Measurements from ENCODE around the gene MAVS. TPM values are rescaled to one million over a fixed set of nuclear protein-coding genes. Genes with fewer than 3 reads are reported as not detected.
"Not testable (repeated sequence)": the region's sequence is repeated elsewhere in the genome, so short reads cannot be mapped to it uniquely, and the experiment has no call there.

MAVS gene
- polyA plus RNA-seq, 3 donors, result 25.7 to 33.9 (median 27.5) TPM

DNA sequence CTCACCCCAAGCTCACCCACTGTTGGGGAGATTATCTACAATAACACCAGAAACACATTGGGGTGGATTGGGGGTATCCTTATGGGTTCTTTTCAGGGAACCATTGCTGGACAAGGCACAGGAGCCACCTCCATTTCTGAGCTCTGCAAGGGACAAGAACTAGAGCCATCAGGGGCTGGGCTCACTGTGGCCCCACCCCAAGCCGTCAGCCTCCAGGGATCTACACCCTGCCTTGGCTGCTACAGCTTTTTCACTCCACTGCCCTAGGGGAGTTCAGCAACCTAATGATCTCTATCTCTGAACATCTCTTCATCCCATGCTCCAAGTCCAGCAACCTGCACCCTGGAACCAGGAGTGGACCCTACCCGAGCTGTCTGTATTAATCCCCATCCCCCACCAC lies 21.2 kb downstream of the MAVS start:
- no peak for DNase-seq (ENCODE audit: extremely low read depth in 1 of 11, low read depth in 9 of 11, low spot score in 4 of 11)

DNA sequence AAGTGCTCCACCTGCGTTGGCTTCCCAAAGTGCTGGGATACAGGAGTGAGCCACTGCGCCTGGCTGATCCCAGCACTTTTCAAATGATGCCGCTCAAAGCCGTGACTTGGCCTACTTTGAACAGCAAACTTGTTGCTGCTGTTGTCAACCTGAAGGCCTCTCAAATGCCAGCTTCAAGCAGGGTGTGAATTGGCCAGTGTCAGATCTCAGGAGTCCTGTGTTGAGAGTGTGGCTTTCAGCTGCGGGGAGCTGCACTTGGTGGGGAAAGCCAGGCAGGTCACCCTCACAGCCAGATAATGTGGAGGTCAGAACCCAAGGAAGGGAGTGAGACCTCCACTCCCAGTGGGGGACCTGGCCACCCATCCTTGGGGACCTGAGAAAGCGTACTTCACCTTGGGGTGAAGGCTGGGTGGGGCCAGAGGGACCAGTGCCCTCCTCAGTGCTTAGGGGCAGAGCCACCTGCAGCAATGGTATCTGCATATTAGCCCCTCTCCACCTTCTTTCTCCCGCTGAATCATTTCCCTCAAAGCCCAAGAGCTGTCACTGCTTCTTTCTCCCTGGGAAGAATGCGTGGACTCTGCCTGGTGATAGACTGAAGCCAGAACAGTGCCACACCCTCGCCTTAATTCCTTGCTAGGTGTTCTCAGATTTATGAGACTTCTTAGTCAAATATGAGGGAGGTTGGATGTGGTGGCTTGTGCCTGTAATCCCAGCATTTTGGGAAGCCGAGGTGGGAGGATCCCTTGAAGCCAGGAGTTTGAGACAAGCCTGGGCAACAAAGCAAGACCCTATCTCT lies 23.4 kb downstream of the MAVS start:
- DNase-seq (ENCODE audit: extremely low read depth in 1 of 11, low read depth in 9 of 11, low spot score in 4 of 11), result no peak

DNA sequence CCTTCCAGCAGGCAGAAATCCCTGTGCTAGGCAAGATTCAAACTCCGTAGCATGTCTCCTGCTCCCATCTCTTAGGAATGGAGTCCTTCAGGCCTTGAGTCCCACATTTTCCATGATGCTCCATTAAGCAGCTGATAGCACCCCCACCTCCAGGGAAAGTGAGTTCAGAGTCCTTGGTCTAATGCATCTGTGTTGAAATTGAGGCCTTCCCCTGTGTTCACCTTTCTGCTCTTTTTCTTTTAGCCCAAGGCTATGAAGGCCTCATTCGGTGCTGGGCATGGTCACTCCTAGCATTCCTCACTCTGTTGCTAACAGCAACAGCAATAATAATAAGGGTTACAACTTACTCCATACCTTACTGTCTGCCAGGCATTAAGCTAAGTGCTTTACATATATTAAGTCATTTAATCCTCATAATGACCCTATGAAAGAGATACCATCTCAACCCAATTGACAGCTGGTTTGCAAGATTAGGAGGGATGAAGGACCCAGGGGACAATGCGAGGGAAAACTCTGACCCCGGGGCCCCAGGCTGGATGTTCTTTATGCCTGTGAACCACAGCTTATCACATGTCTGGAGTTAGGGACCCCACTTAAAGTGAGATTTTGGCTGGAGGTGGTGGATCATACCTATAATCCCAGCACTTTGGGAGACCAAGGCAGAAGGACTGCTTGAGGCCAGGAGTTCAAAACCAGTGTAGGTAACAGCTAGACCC lies 25.1 kb downstream of the MAVS start:
- no peak for DNase-seq (ENCODE audit: extremely low read depth in 1 of 11, low read depth in 9 of 11, low spot score in 4 of 11)

DNA sequence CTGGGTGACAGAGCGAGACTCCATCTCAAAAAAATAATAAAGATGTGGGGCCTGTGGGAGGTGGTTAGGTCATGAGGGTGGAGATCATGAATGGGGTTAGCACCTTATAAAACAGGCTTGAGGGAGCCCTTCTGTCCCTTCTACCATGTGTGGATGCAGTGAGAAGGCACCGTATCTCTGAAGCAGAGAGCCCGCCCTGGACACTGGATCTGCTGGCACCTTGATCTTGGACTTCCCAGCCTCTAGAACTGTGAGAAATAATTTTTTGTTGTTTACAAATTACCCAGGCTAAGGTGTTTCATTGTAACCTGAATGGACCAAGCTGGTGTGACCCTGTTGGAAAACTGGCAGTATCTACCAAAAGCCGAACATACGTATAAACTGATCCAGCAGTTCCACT lies 26.9 kb downstream of the MAVS start:
- no peak for DNase-seq (ENCODE audit: extremely low read depth in 1 of 11, low read depth in 9 of 11, low spot score in 4 of 11)

DNA sequence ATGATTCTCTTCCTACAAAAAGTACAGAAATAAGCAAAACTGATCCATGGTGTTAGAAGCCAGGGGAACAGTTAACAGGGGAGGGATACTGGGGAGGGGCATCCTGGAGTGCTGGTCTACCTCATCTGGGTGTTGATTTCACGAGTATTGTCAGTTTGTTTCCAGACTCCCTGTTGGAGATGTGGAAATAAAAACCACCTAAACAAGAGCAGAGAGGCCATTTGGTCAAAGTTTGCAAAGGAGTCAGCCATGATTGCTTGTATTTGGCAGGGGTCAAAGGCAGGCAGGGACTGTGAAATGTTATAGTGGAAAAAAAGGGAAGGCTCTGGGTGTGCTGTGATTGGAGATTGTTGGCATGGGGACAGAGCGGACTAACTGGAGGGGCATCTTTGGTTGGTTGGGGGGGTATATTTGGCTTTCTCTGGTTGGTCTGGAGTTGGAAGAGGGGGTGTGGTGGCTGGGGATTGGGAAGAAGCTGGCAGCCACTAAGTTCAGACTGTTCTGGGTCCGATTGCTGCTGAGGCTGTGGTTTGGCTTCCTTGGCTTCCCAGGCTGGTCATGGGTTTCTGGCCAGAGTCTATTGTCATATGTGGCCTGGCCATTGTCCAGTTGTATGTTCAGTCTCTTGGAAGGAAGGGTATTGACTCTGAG lies 27.7 kb downstream of the MAVS start:
- DNase-seq (ENCODE audit: extremely low read depth in 1 of 11, low read depth in 9 of 11, low spot score in 4 of 11), result no peak

DNA sequence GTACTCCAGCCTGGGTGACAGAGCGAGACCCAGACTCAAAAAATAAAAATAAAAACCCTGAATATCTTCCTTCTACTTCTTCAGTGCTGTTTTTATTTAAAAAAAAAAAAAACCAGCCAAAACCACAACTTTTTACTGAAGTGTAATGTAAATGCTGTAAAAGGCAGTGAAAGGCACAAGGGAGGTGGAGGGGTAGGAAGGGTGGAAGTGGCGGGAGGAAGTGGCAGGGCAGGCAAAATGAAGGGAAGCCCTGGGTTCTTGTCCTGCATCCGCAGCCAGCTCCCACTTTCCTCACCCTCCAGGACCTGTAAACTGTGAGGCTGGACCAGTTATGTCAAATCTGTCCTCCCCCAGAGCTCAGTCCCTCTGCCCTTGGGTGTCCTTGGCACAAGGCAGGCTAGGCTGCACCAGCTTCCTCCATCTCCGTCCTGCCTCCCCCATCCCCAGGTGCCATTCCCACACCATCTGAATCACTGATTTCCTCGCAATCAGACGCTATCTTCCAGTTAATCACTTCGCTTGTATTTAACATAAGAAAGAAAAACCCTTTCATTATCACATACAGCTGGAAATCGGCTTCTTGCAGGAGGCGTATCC lies 28.8 kb downstream of the MAVS start:
- no peak for DNase-seq (ENCODE audit: extremely low read depth in 1 of 11, low read depth in 9 of 11, low spot score in 4 of 11)

DNA sequence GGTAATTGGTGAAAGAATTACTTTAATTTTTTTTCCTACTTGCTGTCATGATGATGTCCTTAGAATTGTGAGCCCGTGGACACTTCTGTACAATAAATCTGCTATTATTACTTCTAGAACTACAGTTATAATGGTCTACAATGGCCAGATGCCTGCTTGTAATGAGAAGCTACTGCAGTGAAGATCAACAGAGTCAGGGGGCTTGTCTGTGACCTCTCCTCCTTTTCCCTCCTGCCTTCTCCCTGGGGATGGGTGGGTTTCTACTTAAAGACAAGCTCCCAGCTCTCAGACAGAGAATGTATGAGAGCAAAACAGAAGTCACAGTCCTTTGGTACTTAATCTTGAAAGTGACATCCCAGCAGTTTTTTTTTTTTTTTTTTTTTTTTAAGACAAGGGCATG lies 29.4 kb downstream of the MAVS start:
- peak in 1 of 11 donors; percentile 37 for DNase-seq (ENCODE audit: extremely low read depth in 1 of 11, low read depth in 9 of 11, low spot score in 4 of 11)

DNA sequence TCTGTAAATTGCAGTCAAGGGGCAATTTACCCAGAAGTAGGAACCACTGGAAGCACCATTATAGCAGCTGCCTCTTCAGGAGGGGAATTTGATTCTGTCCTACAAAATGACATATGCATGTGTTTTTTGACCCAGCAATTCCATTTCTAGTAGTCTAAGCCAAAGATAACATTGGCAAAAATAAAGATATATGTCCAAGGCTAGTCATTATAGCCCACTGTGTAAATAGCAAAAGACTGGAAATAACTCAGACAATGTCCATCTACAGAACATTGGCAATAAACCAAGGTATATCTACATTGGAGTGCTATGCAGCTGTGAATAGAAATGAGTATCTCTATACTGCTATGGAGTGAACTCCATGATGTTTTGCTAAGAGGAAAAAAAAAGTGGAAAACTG lies 30.0 kb downstream of the MAVS start:
- DNase-seq (ENCODE audit: extremely low read depth in 1 of 11, low read depth in 9 of 11, low spot score in 4 of 11), result no peak

DNA sequence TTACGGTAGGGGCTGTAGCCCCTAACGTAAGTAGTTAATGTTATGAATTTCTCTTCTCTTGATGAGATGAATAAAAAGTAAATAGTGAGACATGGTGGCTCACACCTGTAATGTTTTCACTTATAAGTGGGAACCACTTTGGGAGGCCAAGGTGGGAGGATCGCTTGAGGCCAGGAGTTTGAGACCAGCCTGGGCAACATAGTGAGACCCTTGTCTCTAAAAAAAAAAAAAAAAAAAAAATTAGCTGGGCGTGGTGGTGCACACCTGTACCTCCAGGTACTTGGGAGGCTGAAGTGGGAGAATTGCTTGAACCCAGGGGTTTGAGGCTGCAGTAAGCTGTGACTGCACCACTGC lies 32.3 kb downstream of the MAVS start:
- DNase-seq (ENCODE audit: extremely low read depth in 1 of 11, low read depth in 9 of 11, low spot score in 4 of 11), result not testable (repeated sequence)

DNA sequence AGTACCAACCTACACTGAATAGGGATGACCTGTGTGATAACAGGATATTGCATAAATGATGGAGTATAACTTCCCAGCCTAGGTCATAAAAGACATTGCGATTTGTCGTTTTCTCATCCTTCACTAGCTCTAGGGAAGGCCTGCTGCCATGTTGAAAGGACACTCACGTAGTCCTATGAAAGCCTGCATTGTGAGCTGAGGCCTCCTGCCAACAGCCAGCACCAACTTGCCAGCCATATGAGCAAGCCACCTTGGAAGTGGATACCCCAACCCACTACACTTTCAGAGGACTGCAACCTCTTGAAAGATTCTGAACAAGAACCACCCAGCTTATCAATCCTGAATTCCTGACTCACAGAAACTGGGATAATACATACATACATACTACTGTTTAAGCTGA lies 39.1 kb downstream of the MAVS start:
- DNase-seq (ENCODE audit: extremely low read depth in 1 of 11, low read depth in 9 of 11, low spot score in 4 of 11), result no peak

DNA sequence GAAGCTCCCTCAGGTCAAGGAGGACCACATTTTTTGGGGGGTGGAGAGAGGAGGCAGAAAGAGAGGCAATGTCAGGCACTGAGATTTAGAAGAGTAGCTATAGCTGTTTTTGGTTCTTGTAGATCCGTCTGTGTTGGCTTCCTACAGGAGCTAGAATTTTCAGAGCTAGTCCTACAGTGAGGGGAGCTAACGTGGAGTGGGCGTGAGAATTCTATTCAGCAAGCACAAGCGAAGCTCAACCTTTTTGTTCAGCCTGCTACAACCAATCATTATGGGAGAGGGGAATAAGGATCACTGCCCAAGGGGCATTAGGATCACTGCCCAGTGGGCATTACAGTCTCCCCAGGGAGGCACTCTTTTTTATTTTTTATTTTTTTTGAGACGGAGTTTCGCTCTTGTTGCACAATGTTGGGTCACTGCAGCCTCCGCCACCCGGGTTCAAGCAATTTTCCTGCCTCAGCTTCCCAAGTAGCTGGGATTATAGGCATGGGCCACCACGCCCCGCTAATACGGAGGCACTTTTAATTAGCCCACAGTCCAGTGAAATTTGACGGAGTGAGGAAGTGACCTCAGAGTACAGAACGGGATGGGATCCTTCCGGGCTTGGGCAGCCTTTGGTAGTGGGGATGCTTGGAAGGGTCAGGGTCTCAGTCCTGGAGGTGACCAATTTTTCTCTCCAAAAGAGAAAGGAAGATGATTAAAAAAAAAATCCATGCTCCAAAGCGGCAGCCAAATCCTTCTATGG lies 41.4 kb downstream of the MAVS start:
- DNase-seq (ENCODE audit: extremely low read depth in 1 of 11, low read depth in 9 of 11, low spot score in 4 of 11), result no peak

DNA sequence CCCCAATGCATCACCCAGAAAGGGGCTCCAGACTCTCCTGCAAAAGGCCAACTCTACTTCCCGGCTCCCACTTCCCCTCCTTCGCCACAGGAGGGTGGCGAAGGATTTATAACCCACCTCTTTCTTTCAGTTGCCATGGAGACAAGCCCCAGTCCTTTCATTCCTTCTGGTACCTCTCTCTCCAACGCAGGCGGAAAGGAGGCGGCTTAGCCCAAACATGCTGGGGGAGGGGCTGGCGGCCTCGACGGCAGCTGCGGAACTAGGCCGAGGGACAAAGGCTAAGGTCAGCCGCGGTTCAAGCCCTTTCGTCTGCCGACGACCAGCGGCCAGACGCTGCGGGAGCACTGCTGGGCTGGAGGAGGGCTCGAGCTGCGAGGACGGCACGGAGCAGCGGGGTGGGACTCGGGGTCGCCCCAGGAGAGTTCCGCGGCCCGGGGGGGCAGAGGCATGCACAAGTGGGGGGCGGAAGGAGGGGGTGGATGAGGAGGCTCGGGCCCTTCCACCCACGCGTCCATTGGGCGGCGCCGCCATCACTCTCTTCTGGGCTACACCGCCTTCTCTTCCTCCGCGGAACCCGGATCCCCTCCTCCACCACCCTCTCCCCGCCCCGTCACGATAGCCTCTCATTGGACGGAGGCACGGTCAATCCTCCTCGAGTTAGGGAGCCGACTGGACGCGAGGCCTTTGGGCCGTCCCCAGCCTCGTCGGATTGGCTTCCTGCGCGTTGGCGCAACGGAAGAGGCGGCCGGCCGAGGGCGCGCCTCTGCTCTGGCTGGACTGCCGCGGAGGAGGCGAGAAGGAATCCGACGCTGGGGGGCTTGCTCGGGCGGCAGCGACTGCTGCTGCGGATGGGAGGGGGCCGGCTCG lies 42.2 kb downstream of the MAVS start, which contains the start of gene PANK2:
Gene PANK2, plus strand, starts transcription at position 766 of the 867 bp plus-strand sequence.
- DNase-seq (ENCODE audit: extremely low read depth in 1 of 11, low read depth in 9 of 11, low spot score in 4 of 11), result peak; percentile 97 to 99 (median 99)

DNA sequence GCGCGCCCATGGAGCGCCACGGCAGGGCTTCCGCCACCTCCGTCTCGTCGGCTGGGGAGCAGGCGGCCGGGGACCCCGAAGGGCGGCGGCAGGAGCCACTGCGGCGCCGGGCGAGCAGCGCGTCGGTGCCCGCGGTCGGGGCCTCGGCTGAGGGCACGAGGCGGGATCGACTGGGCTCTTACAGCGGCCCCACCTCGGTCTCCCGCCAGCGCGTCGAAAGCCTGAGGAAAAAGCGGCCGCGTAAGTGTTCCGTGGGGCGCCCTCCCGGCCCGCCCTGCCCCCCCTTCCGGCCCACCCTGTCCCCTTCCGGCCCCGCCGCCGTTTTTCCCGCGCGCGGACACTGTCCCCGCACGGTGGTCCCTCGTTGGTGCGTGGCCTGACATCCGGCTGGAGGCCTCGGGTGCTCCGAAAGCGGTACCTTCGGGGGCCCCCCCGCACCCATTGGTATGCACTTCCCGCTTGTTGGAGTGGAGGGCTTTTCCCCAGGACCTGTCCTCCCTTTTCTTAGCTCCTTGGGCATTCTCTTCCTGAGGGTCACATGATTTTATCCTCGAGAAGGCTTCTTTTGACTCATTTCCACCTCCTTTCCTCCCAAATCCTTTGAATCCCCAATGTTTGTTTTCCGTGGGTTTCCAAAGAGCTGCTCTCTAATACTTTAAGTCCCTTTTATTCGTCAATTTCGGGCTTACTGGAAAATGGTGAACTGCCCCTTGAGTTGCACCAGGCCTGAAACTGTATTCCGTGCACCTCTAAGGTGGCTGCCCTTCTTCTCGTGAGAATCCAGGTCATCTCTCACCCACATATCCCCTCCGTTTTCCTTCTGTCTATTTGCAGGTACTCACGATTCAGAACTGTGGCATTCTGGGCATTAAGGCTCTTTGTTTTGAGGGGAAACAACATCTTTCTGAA lies 43.1 kb downstream of the MAVS start:
- DNase-seq (ENCODE audit: extremely low read depth in 1 of 11, low read depth in 9 of 11, low spot score in 4 of 11), result no peak

DNA sequence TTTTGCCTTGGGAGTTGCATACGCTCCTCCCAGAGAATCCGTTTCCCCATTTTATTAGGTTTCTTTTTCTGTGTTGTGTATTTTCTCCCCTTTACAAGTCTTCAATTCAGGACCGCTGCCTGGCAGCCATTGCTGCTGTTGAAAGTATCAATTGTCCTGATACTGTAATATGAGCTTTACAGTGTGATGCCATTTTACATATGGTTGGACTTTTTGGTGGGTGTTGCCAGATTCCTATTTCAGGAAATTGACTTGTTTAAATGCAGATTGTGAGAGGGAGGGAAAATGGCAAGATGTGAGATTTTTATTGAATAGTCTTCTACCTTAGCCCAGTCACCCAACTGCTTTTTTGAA lies 43.7 kb downstream of the MAVS start:
- DNase-seq (ENCODE audit: extremely low read depth in 1 of 11, low read depth in 9 of 11, low spot score in 4 of 11), result no peak

DNA sequence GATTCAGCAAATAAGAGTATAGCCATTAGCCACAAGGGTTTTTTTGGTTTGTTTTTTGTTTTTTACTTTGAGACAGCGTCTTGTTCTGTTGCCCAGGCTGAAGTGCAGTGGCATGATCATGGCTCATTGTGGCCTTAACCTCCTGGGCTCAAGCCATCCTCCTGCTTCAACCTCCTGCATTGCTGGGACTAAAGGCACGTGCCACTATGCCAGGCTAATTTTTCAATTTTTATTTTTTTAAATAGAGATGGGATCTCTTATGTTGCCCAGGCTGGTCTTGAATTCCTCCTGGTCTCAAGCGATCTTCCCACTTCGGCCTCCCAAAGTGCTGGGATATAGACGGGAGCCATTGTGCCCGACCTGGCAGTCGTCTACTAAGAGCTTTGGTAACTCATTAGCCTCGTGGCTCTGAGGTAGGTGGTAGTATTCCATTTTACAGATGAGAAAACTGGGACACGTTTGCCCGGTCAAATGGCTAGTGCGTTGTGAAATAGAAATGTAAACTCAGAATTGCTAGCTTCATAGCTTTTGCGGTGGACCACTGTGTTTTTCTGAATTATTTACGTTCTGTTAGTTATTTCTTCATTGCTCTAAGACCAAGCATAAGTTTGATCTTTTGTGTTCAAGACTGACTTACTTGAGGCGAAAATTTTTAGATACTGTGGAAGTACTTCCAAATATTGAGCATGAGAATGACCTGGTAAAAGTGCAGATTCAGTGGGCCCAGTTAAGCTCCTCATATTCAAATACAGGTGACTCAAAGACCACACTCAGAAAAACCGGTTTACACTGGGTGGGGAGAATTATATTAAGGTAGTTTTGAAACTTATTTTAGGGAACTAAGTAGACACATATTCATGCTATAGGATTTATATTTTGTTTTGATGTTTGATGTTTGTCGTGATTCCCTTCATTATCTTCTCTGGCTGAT lies 44.6 kb downstream of the MAVS start:
- no peak for DNase-seq (ENCODE audit: extremely low read depth in 1 of 11, low read depth in 9 of 11, low spot score in 4 of 11)

DNA sequence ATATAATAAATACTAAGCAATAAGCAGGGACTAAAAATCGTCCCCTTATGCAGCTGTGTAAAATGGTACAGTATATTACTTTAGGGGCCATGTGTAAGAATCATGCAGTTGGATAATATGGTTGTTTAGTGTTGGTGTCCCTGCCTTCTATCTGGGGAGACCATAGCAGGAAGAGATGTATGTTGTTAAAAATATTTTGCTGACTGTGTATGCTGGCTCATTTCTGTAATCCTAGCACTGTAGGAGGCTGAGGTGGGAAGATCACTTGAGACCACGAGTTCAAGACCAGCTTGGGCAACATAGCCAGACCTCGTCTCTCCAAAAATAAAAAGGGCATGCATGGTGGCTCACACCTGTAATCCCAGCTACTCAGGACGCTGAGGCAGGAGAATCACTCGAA lies 48.2 kb downstream of the MAVS start:
- DNase-seq (ENCODE audit: extremely low read depth in 1 of 11, low read depth in 9 of 11, low spot score in 4 of 11), result no peak
